ENCODE data around the gene CHMP5. TPM values are rescaled to one million over a fixed set of nuclear protein-coding genes. Genes with fewer than 3 reads are reported as not detected.
A peak's percentile ranks its signal among the peaks of the same experiment; 100 is the strongest.

Gene CHMP5
- total RNA-seq, 1 experiment from 2014 or later: 61.8 TPM

DNA sequence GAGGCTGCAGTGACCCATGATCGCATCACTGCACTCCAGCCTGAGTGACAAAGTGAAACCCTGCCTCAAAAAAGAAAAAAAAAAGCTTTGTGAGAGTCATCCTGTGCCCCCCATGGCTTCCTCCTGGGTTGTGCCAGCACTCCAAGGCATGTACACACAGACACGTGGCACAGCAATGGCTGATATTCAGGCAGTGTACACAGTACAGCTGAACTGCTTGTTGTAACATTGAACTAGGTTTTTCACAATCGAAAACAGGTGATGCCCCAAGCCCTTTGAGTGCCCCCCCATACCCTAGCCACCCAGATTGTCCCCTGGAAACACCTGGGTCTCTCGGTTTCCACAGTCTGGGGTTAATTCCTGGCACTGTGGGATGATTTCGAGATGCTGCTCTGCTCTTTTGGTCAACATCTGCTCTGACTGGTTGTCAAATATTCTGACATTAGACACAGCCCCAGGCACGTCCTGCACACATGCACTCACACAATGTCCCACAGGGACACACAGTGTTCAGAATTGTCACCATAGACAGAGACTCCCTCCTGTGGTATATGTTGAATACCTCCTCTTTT, 15.7 kb upstream of the CHMP5 start:
- no TSS peak for BruUV-seq (replicated peaks)
- RAD21 ChIA-PET (ENCODE audit: low non-redundant PET in 1 of 2, low total read pairs in 2 of 2, uncharacterized antibody in 2 of 2, unreplicated experiment in 2 of 2): no interaction called here
- H3K9ac ChIP-seq (ENCODE audit: low read length): no peak overlapping the region
- no peaks in the 10 kb centered on the region for H3K9me3 ChIP-seq (ENCODE audit: control insufficient read depth in 1 of 2, insufficient read depth in 1 of 2, low read depth in 1 of 2, low read length in 2 of 2)
- H3K9me2 ChIP-seq (ENCODE audit: insufficient read depth): no peaks in the 10 kb centered on the region
- intact Hi-C loops (cut with micrococcal nuclease): no loop called here
- no peaks in the 10 kb centered on the region for H3K4me1 ChIP-seq (ENCODE audit: control insufficient read depth in 1 of 2, insufficient read depth in 2 of 2, low read length in 2 of 2)
- DNase-seq (ENCODE audit: low read depth, low spot score) (no peak), ATAC-seq (peak; percentile 52)
- H3K79me2 ChIP-seq (ENCODE audit: insufficient read depth, low read length): no peaks in the 10 kb centered on the region
- CTCF ChIA-PET: no interaction called here
- H3K27me3 ChIP-seq (ENCODE audit: insufficient read depth, low read length): no peaks in the 10 kb centered on the region
- H4K20me1 ChIP-seq (ENCODE audit: insufficient read depth): no peaks in the 10 kb centered on the region
- no peak overlapping the region for H3K4me2 ChIP-seq (ENCODE audit: low read length)
- no peak overlapping the region for H3K4me3 ChIP-seq (replicated peaks in 1 of 2; ENCODE audit: low read depth in 1 of 2, low read length in 2 of 2)
- H2AFZ ChIP-seq (ENCODE audit: low read depth, low read length, poor library complexity, severe bottlenecking): no peak overlapping the region
- TF ChIP-seq POLR2AphosphoS5 (IDR thresholded peaks at IDR 0.05; ENCODE audit: low read depth, low read length) (no peak), JUND (IDR thresholded peaks at IDR 0.05) (no peak), ZBTB33 (IDR thresholded peaks at IDR 0.05; ENCODE audit: extremely low read depth, insufficient replicate concordance, low read length) (no peak), RAD21 (IDR thresholded peaks at IDR 0.05; ENCODE audit: low read depth) (0 out of 2 replicates have a peak, but pooled peaks have one; percentile 4)
- peaks cover 10 to 13% of the 10 kb centered on the region in 2 experiments; a peak in 3 of 4 replicates for H3K36me3 ChIP-seq (ENCODE audit: control insufficient read depth in 1 of 2, insufficient read depth in 2 of 2, low read length in 2 of 2)
- no peak overlapping the region for H3K27ac ChIP-seq (ENCODE audit: low read depth, low read length)
- POLR2A ChIA-PET: no interaction called here

- CTCF ChIA-PET: no interaction called here
- H3K27ac ChIP-seq (ENCODE audit: low read depth, low read length): no peak overlapping the region
- intact Hi-C loops (cut with micrococcal nuclease): no loop called here
These were observed 14.9 kb upstream of the CHMP5 start for GRCh38 chr9:33249983-33250382.

More at GRCh38 chr9:33249983-33250382, 14.9 kb upstream of the CHMP5 start:
- H2AFZ ChIP-seq (ENCODE audit: low read depth, low read length, poor library complexity, severe bottlenecking): no peak overlapping the region
- H3K79me2 ChIP-seq (ENCODE audit: insufficient read depth, low read length): no peaks in the 10 kb centered on the region
- ChIA-PET RAD21 (ENCODE audit: low non-redundant PET in 1 of 2, low total read pairs in 2 of 2, uncharacterized antibody in 2 of 2, unreplicated experiment in 2 of 2) (no interaction called here), POLR2A (no interaction called here)
- H3K4me3 ChIP-seq (replicated peaks in 1 of 2; ENCODE audit: low read depth in 1 of 2, low read length in 2 of 2): no peak overlapping the region
- H3K4me2 ChIP-seq (ENCODE audit: low read length): no peak overlapping the region
- no TSS peak for BruUV-seq (replicated peaks)
- ATAC-seq (no peak), DNase-seq (ENCODE audit: low read depth, low spot score) (no peak)
- no peak overlapping the region for H3K9ac ChIP-seq (ENCODE audit: low read length)
- H3K9me2 ChIP-seq (ENCODE audit: insufficient read depth): no peaks in the 10 kb centered on the region
- H4K20me1 ChIP-seq (ENCODE audit: insufficient read depth): no peaks in the 10 kb centered on the region
- H3K9me3 ChIP-seq (ENCODE audit: control insufficient read depth in 1 of 2, insufficient read depth in 1 of 2, low read depth in 1 of 2, low read length in 2 of 2): no peaks in the 10 kb centered on the region
- no peaks in the 10 kb centered on the region for H3K27me3 ChIP-seq (ENCODE audit: insufficient read depth, low read length)
- TF ChIP-seq EZH2phosphoT487 (IDR thresholded peaks at IDR 0.05; ENCODE audit: borderline replicate concordance) (no peak), ZNF274 (IDR thresholded peaks at IDR 0.05; ENCODE audit: low read depth, low read length) (no peak), JUND (IDR thresholded peaks at IDR 0.05) (no peak), SIN3A (IDR thresholded peaks at IDR 0.05; ENCODE audit: low read depth) (no peak), SP1 (IDR thresholded peaks at IDR 0.05; ENCODE audit: low read depth) (no peak), ZBTB33 (IDR thresholded peaks at IDR 0.05; ENCODE audit: extremely low read depth, insufficient replicate concordance, low read length) (no peak), ZFX (IDR thresholded peaks at IDR 0.05) (no peak), RAD21 (IDR thresholded peaks at IDR 0.05; ENCODE audit: low read depth) (no peak), TCF7L2 (IDR thresholded peaks at IDR 0.05; ENCODE audit: borderline replicate concordance, extremely low read depth, insufficient read depth, insufficient read length) (no peak)
- TF ChIP-seq, protein P1, sequence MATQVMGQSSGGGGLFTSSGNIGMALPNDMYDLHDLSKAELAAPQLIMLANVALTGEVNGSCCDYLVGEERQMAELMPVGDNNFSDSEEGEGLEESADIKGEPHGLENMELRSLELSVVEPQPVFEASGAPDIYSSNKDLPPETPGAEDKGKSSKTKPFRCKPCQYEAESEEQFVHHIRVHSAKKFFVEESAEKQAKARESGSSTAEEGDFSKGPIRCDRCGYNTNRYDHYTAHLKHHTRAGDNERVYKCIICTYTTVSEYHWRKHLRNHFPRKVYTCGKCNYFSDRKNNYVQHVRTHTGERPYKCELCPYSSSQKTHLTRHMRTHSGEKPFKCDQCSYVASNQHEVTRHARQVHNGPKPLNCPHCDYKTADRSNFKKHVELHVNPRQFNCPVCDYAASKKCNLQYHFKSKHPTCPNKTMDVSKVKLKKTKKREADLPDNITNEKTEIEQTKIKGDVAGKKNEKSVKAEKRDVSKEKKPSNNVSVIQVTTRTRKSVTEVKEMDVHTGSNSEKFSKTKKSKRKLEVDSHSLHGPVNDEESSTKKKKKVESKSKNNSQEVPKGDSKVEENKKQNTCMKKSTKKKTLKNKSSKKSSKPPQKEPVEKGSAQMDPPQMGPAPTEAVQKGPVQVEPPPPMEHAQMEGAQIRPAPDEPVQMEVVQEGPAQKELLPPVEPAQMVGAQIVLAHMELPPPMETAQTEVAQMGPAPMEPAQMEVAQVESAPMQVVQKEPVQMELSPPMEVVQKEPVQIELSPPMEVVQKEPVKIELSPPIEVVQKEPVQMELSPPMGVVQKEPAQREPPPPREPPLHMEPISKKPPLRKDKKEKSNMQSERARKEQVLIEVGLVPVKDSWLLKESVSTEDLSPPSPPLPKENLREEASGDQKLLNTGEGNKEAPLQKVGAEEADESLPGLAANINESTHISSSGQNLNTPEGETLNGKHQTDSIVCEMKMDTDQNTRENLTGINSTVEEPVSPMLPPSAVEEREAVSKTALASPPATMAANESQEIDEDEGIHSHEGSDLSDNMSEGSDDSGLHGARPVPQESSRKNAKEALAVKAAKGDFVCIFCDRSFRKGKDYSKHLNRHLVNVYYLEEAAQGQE (IDR thresholded peaks at IDR 0.05; ENCODE audit: low read depth): no peak
- H3K36me3 ChIP-seq (ENCODE audit: control insufficient read depth in 1 of 2, insufficient read depth in 2 of 2, low read length in 2 of 2): peaks cover 18 to 21% of the 10 kb centered on the region in 2 experiments; a peak in 3 of 4 replicates
- no peaks in the 10 kb centered on the region for H3K4me1 ChIP-seq (ENCODE audit: control insufficient read depth in 1 of 2, insufficient read depth in 2 of 2, low read length in 2 of 2)

Measured in HCT116 (cell line).